HG03060 (cell line): ENCODE data around the gene HRG.
"Not testable (repeated sequence)": the region's sequence is repeated elsewhere in the genome, so short reads cannot be mapped to it uniquely, and the experiment has no call there.

Experiments used
- ATAC-seq: cut with Tn5 transposase; IDR thresholded peaks from one replicate; pipeline ENCODE4 v1.9.1; 2021; ENCODE audit warnings: low read depth, moderate number of reproducible peaks; ENCODE audit not compliant: unreplicated experiment

Gene HRG

GRCh38 chr3:186671051-186671450, 5.2 kb downstream of the HRG start:
- ATAC-seq = no peak

GRCh38 chr3:186678604-186679003, 12.8 kb downstream of the HRG start:
- no peak for ATAC-seq

GRCh38 chr3:186679151-186679550, 13.3 kb downstream of the HRG start:
- no peak for ATAC-seq

- ATAC-seq = no peak
These were observed 15.1 kb downstream of the HRG start for GRCh38 chr3:186680869-186681268.

GRCh38 chr3:186682812-186683211, 17.0 kb downstream of the HRG start:
- no peak for ATAC-seq

GRCh38 chr3:186683979-186684378, 18.2 kb downstream of the HRG start:
- ATAC-seq = no peak

- ATAC-seq = not testable (repeated sequence)
These were observed 20.7 kb downstream of the HRG start for GRCh38 chr3:186686475-186686874.

- ATAC-seq = no peak
These were observed 21.4 kb downstream of the HRG start for GRCh38 chr3:186687120-186687651.

- not testable (repeated sequence) for ATAC-seq
These were observed 24.5 kb downstream of the HRG start for GRCh38 chr3:186690304-186690703.

- no peak for ATAC-seq
These were observed 25.9 kb downstream of the HRG start for GRCh38 chr3:186691676-186692075.

GRCh38 chr3:186693843-186694242, 28.0 kb downstream of the HRG start:
- no peak for ATAC-seq

- ATAC-seq = no peak
These were observed 28.6 kb downstream of the HRG start for GRCh38 chr3:186694288-186695032.

GRCh38 chr3:186696522-186696921, 30.7 kb downstream of the HRG start:
- no peak for ATAC-seq

GRCh38 chr3:186697510-186697909, 31.7 kb downstream of the HRG start:
- no peak for ATAC-seq

- no peak for ATAC-seq
These were observed 34.5 kb downstream of the HRG start for GRCh38 chr3:186700267-186700666.

- ATAC-seq = not testable (repeated sequence)
These were observed 36.6 kb downstream of the HRG start for GRCh38 chr3:186702451-186702850.

GRCh38 chr3:186705882-186706780, 40.3 kb downstream of the HRG start:
- peak; percentile 92 for ATAC-seq

GRCh38 chr3:186708983-186709679, 43.3 kb downstream of the HRG start:
- ATAC-seq = no peak

- not testable (repeated sequence) for ATAC-seq
These were observed 44.9 kb downstream of the HRG start for GRCh38 chr3:186710694-186711093.

GRCh38 chr3:186713499-186713898, 47.7 kb downstream of the HRG start:
- no peak for ATAC-seq

GRCh38 chr3:186717039-186717457, 51.2 kb downstream of the HRG start, which contains the start of gene KNG1:
KNG1 (plus strand) TSS chr3:186717359; CDS start chr3:186717543, 184 bp downstream.
- ATAC-seq = no peak
